ENCODE results near the gene SALL1.

The SALL1 gene

GRCh38 chr16:51119973-51120729 is 30.9 kb downstream of the SALL1 start:
- peaks cover 14% of the 10 kb centered on the region for H3K4me1 ChIP-seq (ENCODE audit: insufficient read depth, low read length)
- H3K9me3 ChIP-seq (ENCODE audit: control insufficient read depth, insufficient read depth, low read length): no peaks in the 10 kb centered on the region
- H3K36me3 ChIP-seq (ENCODE audit: insufficient read depth, low read length): no peaks in the 10 kb centered on the region
- no peak overlapping the region for H3K9ac ChIP-seq (ENCODE audit: low read depth, low read length)

- H3K9ac ChIP-seq (ENCODE audit: low read depth, low read length): no peak overlapping the region
- no peaks in the 10 kb centered on the region for H3K9me3 ChIP-seq (ENCODE audit: control insufficient read depth, insufficient read depth, low read length)
- H3K36me3 ChIP-seq (ENCODE audit: insufficient read depth, low read length): no peaks in the 10 kb centered on the region
- peaks cover 17% of the 10 kb centered on the region for H3K4me1 ChIP-seq (ENCODE audit: insufficient read depth, low read length)
Observed at GRCh38 chr16:51119556-51119955, 31.5 kb downstream of the SALL1 start.

DNA sequence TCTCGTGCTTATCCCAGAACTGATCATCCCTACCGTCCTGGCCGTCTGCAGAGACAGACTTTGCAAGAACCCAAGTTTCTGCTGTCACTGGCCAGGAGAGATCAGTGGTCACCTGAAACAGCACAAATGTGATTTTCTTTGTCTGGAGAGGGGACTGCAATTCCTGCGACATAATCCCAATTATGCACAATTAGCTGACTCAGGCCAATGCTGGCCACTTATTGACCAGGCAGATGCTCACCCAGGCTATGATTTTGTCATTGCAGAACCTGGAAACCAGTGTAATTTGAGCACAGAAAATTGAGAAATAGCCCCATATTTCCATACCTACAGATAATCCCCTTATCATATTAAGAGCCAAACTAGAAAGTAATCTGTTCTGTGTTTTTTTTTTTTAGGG is 34.7 kb downstream of the SALL1 start:
- Histone ChIP-seq H3K9me3 (ENCODE audit: control insufficient read depth, insufficient read depth, low read length) (no peaks in the 10 kb centered on the region), H3K4me1 (ENCODE audit: insufficient read depth, low read length) (peaks cover 35% of the 10 kb centered on the region), H3K36me3 (ENCODE audit: insufficient read depth, low read length) (no peaks in the 10 kb centered on the region), H3K9ac (ENCODE audit: low read depth, low read length) (no peak overlapping the region)

DNA sequence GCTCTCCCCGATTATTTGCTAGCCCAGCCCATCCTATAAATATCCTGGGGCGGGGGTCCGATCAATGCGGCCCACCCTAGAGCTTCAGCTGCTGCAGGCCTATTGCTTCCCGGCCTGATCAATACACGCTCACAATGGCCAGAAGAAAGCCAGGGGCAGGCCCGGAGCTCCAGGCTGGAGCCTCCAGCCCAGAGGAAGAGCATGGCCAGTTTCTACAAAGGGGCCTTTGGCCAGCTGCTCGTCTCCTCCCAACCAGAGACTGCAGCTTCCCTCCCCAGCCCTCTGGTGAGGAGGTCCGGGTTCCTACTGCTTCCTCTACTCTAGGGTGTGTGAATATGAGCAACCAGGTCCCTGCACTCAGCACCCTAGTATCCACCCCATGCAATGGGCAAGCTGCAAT is 36.7 kb downstream of the SALL1 start:
- Histone ChIP-seq H3K9me3 (ENCODE audit: control insufficient read depth, insufficient read depth, low read length) (no peaks in the 10 kb centered on the region), H3K9ac (ENCODE audit: low read depth, low read length) (no peak overlapping the region; the same call in 1 of the 2 replicates), H3K36me3 (ENCODE audit: insufficient read depth, low read length) (no peaks in the 10 kb centered on the region), H3K4me1 (ENCODE audit: insufficient read depth, low read length) (peaks cover 30% of the 10 kb centered on the region)

- peaks cover 26% of the 10 kb centered on the region for H3K4me1 ChIP-seq (ENCODE audit: insufficient read depth, low read length)
- H3K9me3 ChIP-seq (ENCODE audit: control insufficient read depth, insufficient read depth, low read length): no peaks in the 10 kb centered on the region
- H3K36me3 ChIP-seq (ENCODE audit: insufficient read depth, low read length): no peaks in the 10 kb centered on the region
- H3K9ac ChIP-seq (ENCODE audit: low read depth, low read length): peak overlapping the region; percentile 53; the same call in 1 of the 2 replicates
Observed at GRCh38 chr16:51113236-51114125, 37.6 kb downstream of the SALL1 start.

DNA sequence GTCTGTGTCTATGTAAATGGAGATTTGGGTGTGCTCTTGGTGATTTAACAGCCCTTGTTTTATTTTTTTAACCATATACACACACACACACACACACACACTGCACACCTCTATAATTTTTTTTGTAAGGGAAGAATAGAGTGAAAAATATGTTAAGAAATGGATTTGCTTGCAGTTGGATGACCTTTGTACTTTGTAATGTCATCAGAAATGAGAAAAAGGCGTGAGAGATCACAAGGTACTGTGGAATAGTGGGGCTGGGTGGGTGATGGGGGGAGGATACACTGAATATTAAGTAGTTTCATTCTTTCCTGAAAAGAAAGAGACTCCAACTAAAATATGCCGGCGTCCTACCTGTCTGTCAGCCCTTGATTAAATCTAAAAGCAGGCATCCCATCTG is 38.7 kb downstream of the SALL1 start:
- peaks cover 26% of the 10 kb centered on the region for H3K4me1 ChIP-seq (ENCODE audit: insufficient read depth, low read length)
- no peaks in the 10 kb centered on the region for H3K36me3 ChIP-seq (ENCODE audit: insufficient read depth, low read length)
- H3K9me3 ChIP-seq (ENCODE audit: control insufficient read depth, insufficient read depth, low read length): no peaks in the 10 kb centered on the region
- no peak overlapping the region for H3K9ac ChIP-seq (ENCODE audit: low read depth, low read length)

DNA sequence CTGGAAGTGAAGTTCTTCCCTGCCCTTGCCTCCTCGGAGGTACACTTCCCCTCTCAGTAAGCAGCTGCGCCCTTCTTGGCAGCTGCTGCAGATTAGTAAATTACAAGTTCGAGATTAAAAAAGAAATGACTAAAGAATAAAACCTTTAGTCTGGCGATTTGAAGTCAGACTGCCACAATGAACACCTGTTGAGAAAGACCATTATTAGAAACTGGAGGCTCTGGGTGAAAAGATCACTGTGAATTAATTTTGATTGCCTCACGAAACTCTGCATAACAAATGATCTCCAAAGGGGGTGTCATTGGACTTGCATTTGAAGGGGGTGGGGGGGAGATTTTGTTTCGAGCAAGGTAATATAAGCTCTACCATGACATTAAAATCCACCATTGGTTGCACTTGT is 39.3 kb downstream of the SALL1 start:
- no peaks in the 10 kb centered on the region for H3K9me3 ChIP-seq (ENCODE audit: control insufficient read depth, insufficient read depth, low read length)
- no peak overlapping the region for H3K9ac ChIP-seq (ENCODE audit: low read depth, low read length)
- H3K36me3 ChIP-seq (ENCODE audit: insufficient read depth, low read length): no peaks in the 10 kb centered on the region
- H3K4me1 ChIP-seq (ENCODE audit: insufficient read depth, low read length): peaks cover 26% of the 10 kb centered on the region

DNA sequence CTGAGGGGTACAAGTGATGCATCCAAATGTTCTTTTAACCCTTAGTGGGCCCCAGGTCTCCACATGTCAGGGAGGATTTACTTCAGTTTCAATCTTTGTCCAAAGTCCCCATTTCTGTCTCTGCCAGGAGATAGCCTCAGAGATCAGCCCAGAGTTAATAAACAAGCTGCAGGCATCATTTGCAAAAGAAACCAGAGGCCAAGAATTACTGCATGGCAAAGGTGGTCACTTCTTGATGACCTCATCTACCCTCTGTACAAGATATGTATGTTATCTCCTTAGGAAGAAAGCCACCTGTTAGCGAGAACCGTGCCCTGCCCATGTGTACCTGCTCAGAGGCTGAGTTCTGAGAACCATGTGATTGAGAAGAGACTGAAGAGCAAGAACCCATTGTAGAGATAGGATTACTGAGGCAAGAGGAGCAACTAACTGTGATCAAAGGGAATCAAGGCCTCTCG is 40.3 kb downstream of the SALL1 start:
- peaks cover 26% of the 10 kb centered on the region for H3K4me1 ChIP-seq (ENCODE audit: insufficient read depth, low read length)

DNA sequence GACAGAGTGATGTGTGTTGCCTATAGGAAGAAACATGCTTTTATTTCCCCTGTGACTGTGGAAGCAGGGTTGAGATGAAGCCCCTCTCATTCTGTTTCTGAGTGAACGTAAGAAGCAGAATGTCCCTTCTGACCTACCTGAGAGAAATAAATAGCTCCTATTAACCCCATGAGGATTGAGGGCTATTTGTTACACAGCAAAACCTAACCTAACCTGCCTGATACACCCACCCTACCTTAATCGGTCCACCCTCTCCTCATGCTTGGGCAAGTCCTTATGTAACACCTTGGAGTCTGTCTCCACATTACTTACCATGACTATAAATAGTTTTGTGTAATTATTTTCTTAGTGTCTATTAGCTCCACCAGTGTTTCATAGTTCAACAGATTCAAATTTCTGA is 41.9 kb downstream of the SALL1 start:
- Histone ChIP-seq H3K9me3 (ENCODE audit: control insufficient read depth, insufficient read depth, low read length) (no peaks in the 10 kb centered on the region), H3K9ac (ENCODE audit: low read depth, low read length) (no peak overlapping the region), H3K4me1 (ENCODE audit: insufficient read depth, low read length) (peaks cover 22% of the 10 kb centered on the region), H3K36me3 (ENCODE audit: insufficient read depth, low read length) (no peaks in the 10 kb centered on the region)

More for the DNA sequence above, 40.3 kb downstream of the SALL1 start:
- Histone ChIP-seq H3K36me3 (ENCODE audit: insufficient read depth, low read length) (no peaks in the 10 kb centered on the region), H3K9ac (ENCODE audit: low read depth, low read length) (no peak overlapping the region), H3K9me3 (ENCODE audit: control insufficient read depth, insufficient read depth, low read length) (no peaks in the 10 kb centered on the region)

GRCh38 chr16:51107742-51108141 is 43.3 kb downstream of the SALL1 start:
- Histone ChIP-seq H3K9ac (ENCODE audit: low read depth, low read length) (no peak overlapping the region), H3K36me3 (ENCODE audit: insufficient read depth, low read length) (no peaks in the 10 kb centered on the region), H3K9me3 (ENCODE audit: control insufficient read depth, insufficient read depth, low read length) (no peaks in the 10 kb centered on the region), H3K4me1 (ENCODE audit: insufficient read depth, low read length) (peaks cover 12% of the 10 kb centered on the region; the same call in 1 of the 2 replicates)

DNA sequence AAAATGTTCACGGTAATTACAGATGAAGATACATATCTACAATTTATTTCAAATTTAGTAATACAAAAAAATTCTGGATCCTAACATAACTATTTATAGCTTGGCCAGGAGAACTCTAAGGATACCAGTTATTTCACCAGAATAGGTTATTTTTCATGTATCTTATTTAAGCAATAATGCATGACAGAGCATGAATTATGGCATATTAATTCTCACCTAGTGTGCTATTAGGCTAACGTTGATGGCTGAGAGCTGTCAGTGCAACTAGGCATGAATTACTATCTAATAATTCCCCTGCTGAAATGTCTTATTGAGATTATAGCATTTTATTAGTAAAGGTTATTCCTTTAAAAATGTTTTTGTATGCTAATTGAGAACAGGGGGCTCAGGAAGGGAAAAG is 44.5 kb downstream of the SALL1 start:
- Histone ChIP-seq H3K9ac (ENCODE audit: low read depth, low read length) (no peak overlapping the region), H3K4me1 (ENCODE audit: insufficient read depth, low read length) (peaks cover 2% of the 10 kb centered on the region; the same call in 1 of the 2 replicates), H3K9me3 (ENCODE audit: control insufficient read depth, insufficient read depth, low read length) (no peaks in the 10 kb centered on the region), H3K36me3 (ENCODE audit: insufficient read depth, low read length) (no peaks in the 10 kb centered on the region)

GRCh38 chr16:51103590-51103989 is 47.5 kb downstream of the SALL1 start:
- Histone ChIP-seq H3K9ac (ENCODE audit: low read depth, low read length) (no peak overlapping the region), H3K4me1 (ENCODE audit: insufficient read depth, low read length) (no peaks in the 10 kb centered on the region), H3K36me3 (ENCODE audit: insufficient read depth, low read length) (no peaks in the 10 kb centered on the region), H3K9me3 (ENCODE audit: control insufficient read depth, insufficient read depth, low read length) (no peaks in the 10 kb centered on the region)

DNA sequence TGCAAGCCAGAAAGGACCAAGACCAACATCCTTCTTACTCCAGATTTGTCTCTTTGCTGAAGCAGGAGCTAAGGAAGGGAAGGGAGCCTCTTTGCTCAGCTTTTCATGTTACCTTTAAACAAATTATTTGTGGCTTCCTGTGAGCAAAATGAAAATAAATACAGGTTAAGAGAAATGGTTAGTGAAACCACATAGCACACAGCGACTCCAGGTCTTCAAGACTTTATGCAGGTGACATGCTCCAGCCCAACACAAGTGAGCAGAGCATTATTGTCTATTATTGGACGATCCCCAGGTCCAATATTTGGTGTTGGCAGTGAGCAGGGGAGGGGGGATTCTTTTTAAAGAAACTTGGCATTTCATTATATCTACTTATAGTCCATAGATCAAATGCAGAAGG is 53.3 kb downstream of the SALL1 start:
- Histone ChIP-seq H3K9ac (ENCODE audit: low read depth, low read length) (no peak overlapping the region), H3K9me3 (ENCODE audit: control insufficient read depth, insufficient read depth, low read length) (no peaks in the 10 kb centered on the region), H3K36me3 (ENCODE audit: insufficient read depth, low read length) (no peaks in the 10 kb centered on the region), H3K4me1 (ENCODE audit: insufficient read depth, low read length) (peaks cover 10% of the 10 kb centered on the region; the same call in 1 of the 2 replicates)

GRCh38 chr16:51095890-51096626 is 55.0 kb downstream of the SALL1 start:
- Histone ChIP-seq H3K9me3 (ENCODE audit: control insufficient read depth, insufficient read depth, low read length) (no peaks in the 10 kb centered on the region), H3K9ac (ENCODE audit: low read depth, low read length) (no peak overlapping the region), H3K36me3 (ENCODE audit: insufficient read depth, low read length) (no peaks in the 10 kb centered on the region), H3K4me1 (ENCODE audit: insufficient read depth, low read length) (peaks cover 10% of the 10 kb centered on the region; the same call in 1 of the 2 replicates)
